Naive thymus-derived CD4-positive, alpha-beta T cell (primary cell): ENCODE data around the gene DUSP7. TPM values are rescaled to one million over a fixed set of nuclear protein-coding genes. Genes with fewer than 3 reads are reported as not detected.
"Not testable (repeated sequence)": the region's sequence is repeated elsewhere in the genome, so short reads cannot be mapped to it uniquely, and the experiment has no call there.

Experiments used
- ATAC-seq: fragments of 150-1000 bp; cut with Tn5 transposase; 2 replicates; pipeline ENCODE4 v1.10.0; 2021; ENCODE audit warnings: mild to moderate bottlenecking, moderate library complexity
- CTCF ChIA-PET: fragments of 350-600 bp; sonication (Branson Sonifier 250); formaldehyde crosslinking; loops from one replicate; lab custom pipeline; 2021; ENCODE audit warnings: antibody characterized with exemption; lab: Charles Lee
- POLR2A ChIA-PET: fragments of 350-600 bp; sonication (Branson Sonifier 250); formaldehyde crosslinking; loops from one replicate; lab custom pipeline; 2021; ENCODE audit warnings: antibody characterized with exemption, inconsistent platforms; lab: Charles Lee
- DNase-seq, 9 donors: peaks; one replicate each; pipeline versions ENCODE4 v3.0.0 to v3.0.0-alpha.2; 2020 to 2022; ENCODE audit warnings: mixed read lengths in 1 of 9
- H3K27ac ChIP-seq: one replicate; pipeline ENCODE4 v1.7.0; 2013; ENCODE audit warnings: mild to moderate bottlenecking, low read depth, low read length, moderate library complexity
- H3K27me3 ChIP-seq, 2 donors: one replicate each; pipeline ENCODE4 v1.7.0; 2013; ENCODE audit warnings: low read length in 2 of 2, mild to moderate bottlenecking in 2 of 2, moderate library complexity in 2 of 2; ENCODE audit not compliant: control insufficient read depth in 2 of 2, insufficient read depth in 2 of 2
- H3K36me3 ChIP-seq, 3 experiments: 1 replicate in 2 of 3; 2 replicates in 1 of 3; pipeline ENCODE4 v1.7.0; 2013; ENCODE audit warnings: low read length in 3 of 3, mild to moderate bottlenecking in 3 of 3, moderate library complexity in 1 of 3; ENCODE audit not compliant: insufficient read depth in 3 of 3, control insufficient read depth in 2 of 3
- H3K4me1 ChIP-seq, 2 donors: one replicate each; pipeline ENCODE4 v1.7.0; 2013; ENCODE audit warnings: low read length in 2 of 2, mild to moderate bottlenecking in 2 of 2, moderate library complexity in 1 of 2; ENCODE audit not compliant: control insufficient read depth in 2 of 2, insufficient read depth in 2 of 2
- H3K4me3 ChIP-seq: 2 replicates; pipeline ENCODE4 v1.7.0; 2013; ENCODE audit warnings: mild to moderate bottlenecking, low read length
- H3K9me3 ChIP-seq, 3 experiments: 1 replicate in 2 of 3; 2 replicates in 1 of 3; pipeline ENCODE4 v1.7.0; 2013; ENCODE audit warnings: low read length in 3 of 3; ENCODE audit not compliant: control insufficient read depth in 2 of 3
- H3K27ac Mint-ChIP-seq, 9 donors: one replicate each; pipeline ENCODE4 v1.8.0; 2020 to 2022; ENCODE audit warnings: mixed read lengths in 9 of 9, mild to moderate bottlenecking in 8 of 9, moderate library complexity in 5 of 9, inconsistent platforms in 2 of 9
- H3K27me3 Mint-ChIP-seq, 5 donors: one replicate each; pipeline ENCODE4 v1.8.0; 2021 to 2022; ENCODE audit warnings: mixed read lengths in 5 of 5, mild to moderate bottlenecking in 1 of 5
- H3K36me3 Mint-ChIP-seq, 5 donors: one replicate each; pipeline ENCODE4 v1.8.0; 2020 to 2022; ENCODE audit warnings: mixed read lengths in 5 of 5, mild to moderate bottlenecking in 3 of 5, inconsistent platforms in 1 of 5
- H3K4me1 Mint-ChIP-seq, 7 donors: one replicate each; pipeline ENCODE4 v1.8.0; 2020 to 2022; ENCODE audit warnings: mixed read lengths in 7 of 7, mild to moderate bottlenecking in 3 of 7, inconsistent platforms in 1 of 7
- H3K4me3 Mint-ChIP-seq, 10 donors: one replicate each; pipeline ENCODE4 v1.8.0; 2020 to 2022; ENCODE audit warnings: mild to moderate bottlenecking in 10 of 10, mixed read lengths in 10 of 10, moderate library complexity in 6 of 10, inconsistent platforms in 2 of 10
- H3K9me3 Mint-ChIP-seq, 11 donors: one replicate each; pipeline ENCODE4 v1.8.0; 2020 to 2022; ENCODE audit warnings: mixed read lengths in 11 of 11, mild to moderate bottlenecking in 4 of 11, inconsistent platforms in 1 of 11, moderate library complexity in 1 of 11
- intact Hi-C, 2 donors: fragments of 100-400 bp; cut with micrococcal nuclease; formaldehyde crosslinking; loops; one replicate each; pipeline ENCODE4 v1.15.1; 2023
- polyA plus RNA-seq, 2 donors: library from polyadenylated mRNA; unstranded; fragments of 300-500 nt; fragmentation: Illumina TruSeq; gene quantifications; one replicate each; pipeline ENCODE4 v1.2.3, GENCODE V29; 2021
- total RNA-seq, 6 experiments: library from RNA in 5 of 6; stranded (reverse) in 5 of 6; gene quantifications; 1 replicate in 5 of 6; 2 replicates in 1 of 6; pipeline ENCODE4 v1.2.3 and lab custom pipeline; 2021 to 2026

Gene DUSP7
- total and polyA plus RNA-seq, 7 experiments from 2014 or later = 4.9 to 41.5 (median 18.1) TPM

GRCh38 chr3:52034212-52034611 is 22.2 kb downstream of the DUSP7 start:
- H3K4me3 Mint-ChIP-seq = no peak overlapping the region
- DNase-seq (no peak), ATAC-seq (no peak)
- no peak overlapping the region for H3K4me3 ChIP-seq
- no peaks in the 10 kb centered on the region for H3K4me1 ChIP-seq
- no peaks in the 10 kb centered on the region for H3K27me3 Mint-ChIP-seq
- no peaks in the 10 kb centered on the region for H3K9me3 Mint-ChIP-seq
- H3K27ac ChIP-seq = no peak overlapping the region
- no peak overlapping the region for H3K27ac Mint-ChIP-seq
- ChIA-PET CTCF (no interaction called here), POLR2A (no interaction called here)
- no peaks in the 10 kb centered on the region for H3K27me3 ChIP-seq
- intact Hi-C loops = no loop called here
- no peaks in the 10 kb centered on the region for H3K9me3 ChIP-seq
- H3K36me3 ChIP-seq = no peaks in the 10 kb centered on the region
- H3K36me3 Mint-ChIP-seq = no peaks in the 10 kb centered on the region
- peaks cover 0 to 5% (median 0%) of the 10 kb centered on the region in 7 donors for H3K4me1 Mint-ChIP-seq

DNA sequence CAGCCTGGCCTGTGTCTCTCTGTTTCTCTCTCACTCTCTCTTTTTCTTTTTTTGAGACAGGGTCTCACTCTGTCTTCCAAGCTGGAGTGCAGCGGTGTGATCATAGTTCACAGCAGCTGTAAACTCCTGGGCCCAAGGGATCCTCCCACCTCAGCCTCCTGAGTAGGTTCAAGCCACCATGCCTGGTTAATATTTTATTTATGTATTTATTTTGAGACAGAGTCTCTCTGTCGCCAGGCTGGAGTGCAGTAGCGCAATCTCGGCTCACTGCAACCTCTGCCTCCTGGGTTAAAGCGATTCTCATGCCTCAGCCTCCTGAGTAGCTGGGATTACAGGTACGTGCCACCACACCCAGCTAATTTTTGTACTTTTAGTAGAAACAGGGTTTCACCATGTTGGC is 22.6 kb downstream of the DUSP7 start:
- CTCF ChIA-PET, H3K4me3 ChIP-seq: not testable (repeated sequence)
- H3K27ac Mint-ChIP-seq = peak overlapping the region in 1 of 9 donors; percentile 49

GRCh38 chr3:52032702-52033408 is 23.5 kb downstream of the DUSP7 start:
- H3K27me3 ChIP-seq = no peaks in the 10 kb centered on the region
- no peaks in the 10 kb centered on the region for H3K36me3 Mint-ChIP-seq
- no peaks in the 10 kb centered on the region for H3K36me3 ChIP-seq
- ATAC-seq (no peak), DNase-seq (no peak)
- ChIA-PET POLR2A (interaction anchor here (0.6 kb wide), 1 partner anchor 168 kb away, joined by 4 read pairs; no protein-coding TSS in a partner anchor), CTCF (no interaction called here)
- intact Hi-C loops = no loop called here
- H3K27ac ChIP-seq = no peak overlapping the region
- H3K4me1 ChIP-seq = no peaks in the 10 kb centered on the region
- peaks cover 0 to 5% (median 0%) of the 10 kb centered on the region in 7 donors for H3K4me1 Mint-ChIP-seq
- no peak overlapping the region for H3K4me3 ChIP-seq
- no peaks in the 10 kb centered on the region for H3K27me3 Mint-ChIP-seq
- no peak overlapping the region for H3K4me3 Mint-ChIP-seq
- H3K9me3 Mint-ChIP-seq = peaks cover 0 to 1% (median 0%) of the 10 kb centered on the region in 11 donors
- H3K9me3 ChIP-seq = no peaks in the 10 kb centered on the region
- no peak overlapping the region for H3K27ac Mint-ChIP-seq

More for the DNA sequence above, 22.6 kb downstream of the DUSP7 start:
- intact Hi-C loops, H3K4me1 ChIP-seq, H3K27ac ChIP-seq, H3K36me3 Mint-ChIP-seq, H3K4me1 Mint-ChIP-seq, H3K9me3 Mint-ChIP-seq, H3K36me3 ChIP-seq, H3K27me3 ChIP-seq, ATAC-seq, H3K9me3 ChIP-seq, DNase-seq, H3K4me3 Mint-ChIP-seq, POLR2A ChIA-PET, H3K27me3 Mint-ChIP-seq: not testable (repeated sequence)

GRCh38 chr3:52031896-52032295 is 24.5 kb downstream of the DUSP7 start:
- no peaks in the 10 kb centered on the region for H3K36me3 ChIP-seq
- POLR2A ChIA-PET = interaction anchor here (0.6 kb wide), 1 partner anchor 169 kb away, joined by 4 read pairs; no protein-coding TSS in a partner anchor
- CTCF ChIA-PET = no interaction called here
- H3K4me3 ChIP-seq = no peak overlapping the region
- Mint-ChIP-seq H3K27me3 (no peaks in the 10 kb centered on the region), H3K9me3 (peaks cover 0 to 1% (median 0%) of the 10 kb centered on the region in 11 donors), H3K36me3 (no peaks in the 10 kb centered on the region), H3K4me3 (no peak overlapping the region), H3K4me1 (peaks cover 0 to 5% (median 0%) of the 10 kb centered on the region in 7 donors), H3K27ac (no peak overlapping the region)
- ATAC-seq (no peak), DNase-seq (no peak)
- H3K27ac ChIP-seq = no peak overlapping the region
- no peaks in the 10 kb centered on the region for H3K27me3 ChIP-seq
- H3K9me3 ChIP-seq = no peaks in the 10 kb centered on the region
- intact Hi-C loops = no loop called here
- no peaks in the 10 kb centered on the region for H3K4me1 ChIP-seq

DNA sequence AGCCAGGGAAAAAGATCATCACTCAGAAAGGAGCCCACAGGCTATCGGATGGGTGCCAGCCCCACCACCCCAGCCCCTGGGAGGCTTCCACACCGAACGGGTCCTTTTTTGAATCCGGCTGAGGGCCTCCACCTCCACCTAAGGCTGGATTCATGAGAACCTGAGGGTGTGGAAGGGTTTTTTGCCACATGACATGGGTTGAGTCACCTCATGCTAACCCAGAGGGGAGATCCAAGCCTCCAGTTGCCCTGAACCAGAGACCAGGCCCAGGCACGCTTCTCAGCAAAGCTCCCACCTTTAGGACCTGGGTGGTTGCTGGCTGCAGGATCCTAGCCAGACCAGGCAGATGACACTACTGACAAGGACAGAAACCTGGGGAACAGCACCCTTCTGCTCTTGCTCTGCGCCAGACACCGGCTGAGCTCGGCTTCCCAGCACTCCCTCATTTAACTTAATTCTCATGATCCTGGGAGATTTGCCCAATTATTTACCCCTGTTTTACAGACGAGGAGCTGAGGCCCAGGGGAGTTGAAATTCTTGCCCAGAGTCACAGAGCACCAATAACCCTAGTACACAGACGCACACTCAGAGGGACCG is 25.6 kb downstream of the DUSP7 start:
- Histone ChIP-seq H3K4me1 (no peaks in the 10 kb centered on the region), H3K27me3 (no peaks in the 10 kb centered on the region), H3K27ac (no peak overlapping the region), H3K9me3 (no peaks in the 10 kb centered on the region), H3K36me3 (no peaks in the 10 kb centered on the region), H3K4me3 (no peak overlapping the region)
- Mint-ChIP-seq H3K4me3 (no peak overlapping the region), H3K27me3 (peaks cover 0 to 5% (median 0%) of the 10 kb centered on the region in 5 donors), H3K36me3 (no peaks in the 10 kb centered on the region), H3K27ac (peak overlapping the region in 1 of 9 donors; percentile 24), H3K4me1 (peaks cover 0 to 5% (median 0%) of the 10 kb centered on the region in 7 donors), H3K9me3 (peaks cover 0 to 1% (median 0%) of the 10 kb centered on the region in 11 donors)
- ATAC-seq = no peak
- POLR2A ChIA-PET = interaction anchor here (0.6 kb wide), 1 partner anchor 35 kb away, joined by 3 read pairs; no protein-coding TSS in a partner anchor
- CTCF ChIA-PET = interaction anchor here (1.2 kb wide), 1 partner anchor 26 kb away, joined by 6 read pairs; the partner anchor contains the start of gene DUSP7
- no peak for DNase-seq
- intact Hi-C loops = no loop called here

DNA sequence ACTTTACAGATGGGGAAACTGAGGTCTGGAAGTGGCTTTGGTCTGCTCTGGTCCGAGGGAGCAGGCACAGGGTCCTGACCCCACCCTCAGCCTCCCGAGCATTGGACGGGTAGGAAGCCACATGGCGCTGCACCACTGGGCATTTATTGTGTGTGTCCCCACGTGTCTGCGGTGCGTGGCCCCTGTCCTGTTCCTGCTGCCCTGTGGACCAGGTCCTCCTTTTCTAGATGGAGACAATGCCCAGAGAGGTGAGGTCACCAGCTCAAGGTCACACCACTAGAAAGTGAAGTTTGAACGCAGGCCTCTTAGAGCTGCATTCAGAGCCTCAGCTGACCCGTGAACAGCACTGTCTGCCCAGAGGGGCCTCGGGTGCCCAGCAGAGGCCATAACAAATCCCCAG is 26.8 kb downstream of the DUSP7 start:
- no peak for ATAC-seq
- DNase-seq = no peak
- peaks cover 0 to 5% (median 0%) of the 10 kb centered on the region in 5 donors for H3K27me3 Mint-ChIP-seq
- Histone ChIP-seq H3K27ac (no peak overlapping the region), H3K4me3 (no peak overlapping the region), H3K9me3 (no peaks in the 10 kb centered on the region), H3K36me3 (no peaks in the 10 kb centered on the region), H3K4me1 (no peaks in the 10 kb centered on the region), H3K27me3 (no peaks in the 10 kb centered on the region)
- ChIA-PET POLR2A (no interaction called here), CTCF (interaction anchor here (0.9 kb wide), 1 partner anchor 12 kb away, joined by 3 read pairs; no protein-coding TSS in a partner anchor)
- peaks cover 0 to 5% (median 0%) of the 10 kb centered on the region in 7 donors for H3K4me1 Mint-ChIP-seq
- no peak overlapping the region for H3K4me3 Mint-ChIP-seq
- intact Hi-C loops = no loop called here
- H3K36me3 Mint-ChIP-seq = no peaks in the 10 kb centered on the region
- peaks cover 0 to 1% (median 0%) of the 10 kb centered on the region in 11 donors for H3K9me3 Mint-ChIP-seq
- peak overlapping the region in 1 of 9 donors; percentile 25 for H3K27ac Mint-ChIP-seq
